Stimulated activated CD8-positive, alpha-beta memory T cell treated with anti-CD3 and anti-CD28 coated beads, Interleukin-4, amount 100 ng/mL, for 4 hours (primary cell): ENCODE results near the gene TMIGD1.

Source experiments
- DNase-seq, 2 donors: peaks; one replicate each; pipeline ENCODE4 v3.0.0-alpha.2; 2020; ENCODE audit warnings: low read depth in 2 of 2, low spot score in 1 of 2

TMIGD1 gene

GRCh38 chr17:30332057-30332542 lies 1.8 kb downstream of the TMIGD1 start:
- DNase-seq: no peak

DNA sequence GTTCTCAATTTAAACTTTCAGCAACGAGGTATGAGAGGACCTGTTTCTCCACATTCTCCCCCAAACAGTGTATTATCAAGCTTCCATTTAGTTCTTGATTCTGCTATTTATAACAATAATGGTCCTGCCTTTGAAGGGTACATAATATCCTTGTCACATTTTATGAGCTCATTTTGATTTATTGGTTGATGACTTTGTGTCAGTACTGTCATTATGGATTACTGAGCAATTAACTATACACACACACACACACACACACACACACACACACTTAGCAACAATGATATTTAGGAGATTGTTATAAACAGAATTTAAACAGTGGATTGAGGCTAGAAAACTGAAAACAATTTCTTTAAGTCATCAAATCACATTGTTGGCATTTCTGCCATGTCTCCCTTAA lies 7.0 kb downstream of the TMIGD1 start:
- DNase-seq: no peak

DNA sequence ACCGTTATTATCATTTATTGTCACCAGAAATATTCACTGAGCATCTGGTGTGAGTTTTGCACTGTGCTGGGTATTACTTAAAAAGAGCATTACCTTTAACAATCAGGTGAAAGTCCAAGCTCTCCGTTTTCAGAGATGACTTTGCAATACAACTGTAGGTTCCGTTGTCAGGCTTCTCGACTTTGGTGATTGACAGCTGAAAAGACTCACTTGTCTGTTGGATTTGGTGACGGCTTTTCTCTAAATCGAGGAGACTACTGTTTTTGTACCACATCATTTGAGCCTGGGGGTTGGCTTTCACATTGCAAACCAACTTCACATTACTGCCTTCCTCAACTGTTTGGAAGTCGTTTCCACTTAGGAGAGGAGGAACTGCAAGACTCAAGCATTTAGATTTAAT lies 9.1 kb downstream of the TMIGD1 start:
- no peak for DNase-seq

GRCh38 chr17:30323895-30324319 lies 9.9 kb downstream of the TMIGD1 start:
- DNase-seq: peak in 1 of 2 donors; percentile 1

DNA sequence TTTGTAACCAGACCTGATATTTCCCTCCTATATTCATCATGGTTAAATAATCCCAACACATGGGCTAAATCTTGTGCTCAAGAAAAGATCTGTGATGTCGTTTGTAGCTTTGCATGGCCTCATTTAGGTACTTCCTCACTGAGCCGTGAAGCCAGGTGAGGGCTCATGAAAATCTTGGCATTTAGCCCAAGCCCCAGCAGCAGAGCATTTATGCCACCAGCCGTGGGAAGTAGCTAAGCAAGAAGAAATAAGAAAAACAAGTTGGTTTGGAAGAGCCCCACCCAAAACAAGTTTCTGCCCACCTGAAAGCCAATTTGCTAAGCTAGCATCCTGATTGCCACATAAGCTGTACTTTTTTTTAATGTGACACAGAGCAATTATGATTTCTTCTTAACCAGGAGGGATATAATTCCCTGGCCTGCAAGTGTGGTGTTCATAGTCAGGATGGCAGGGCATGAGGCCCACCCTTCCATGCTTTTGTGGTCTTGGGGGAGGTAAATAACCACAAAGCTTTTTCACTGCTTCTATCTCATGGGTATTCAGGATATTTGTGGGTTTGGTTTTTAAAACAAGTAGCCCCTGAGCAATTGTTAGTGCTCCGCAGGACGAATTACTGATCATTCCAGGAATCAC lies 10.5 kb downstream of the TMIGD1 start:
- DNase-seq: no peak

DNA sequence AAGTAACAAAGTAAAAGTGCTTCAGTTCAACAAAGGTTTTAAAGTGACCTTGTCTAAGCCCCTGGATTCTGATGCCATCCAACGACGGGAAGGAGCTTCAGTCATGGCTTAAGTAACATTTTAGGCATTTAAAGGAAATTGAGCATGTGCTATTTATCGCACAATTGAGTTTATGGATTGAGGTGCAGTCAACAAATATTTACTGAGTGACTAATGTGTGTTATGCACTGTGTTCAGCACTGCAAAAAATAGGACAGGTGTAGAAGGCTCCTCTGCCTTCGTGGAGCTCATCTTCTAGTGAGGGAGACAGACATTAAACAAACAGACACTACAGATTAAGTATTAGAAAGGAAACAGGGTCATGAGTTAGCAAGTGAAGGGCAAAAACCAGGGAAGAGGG lies 12.5 kb downstream of the TMIGD1 start:
- no peak for DNase-seq

- DNase-seq: no peak
These were observed 15.7 kb downstream of the TMIGD1 start for GRCh38 chr17:30318155-30318554.

DNA sequence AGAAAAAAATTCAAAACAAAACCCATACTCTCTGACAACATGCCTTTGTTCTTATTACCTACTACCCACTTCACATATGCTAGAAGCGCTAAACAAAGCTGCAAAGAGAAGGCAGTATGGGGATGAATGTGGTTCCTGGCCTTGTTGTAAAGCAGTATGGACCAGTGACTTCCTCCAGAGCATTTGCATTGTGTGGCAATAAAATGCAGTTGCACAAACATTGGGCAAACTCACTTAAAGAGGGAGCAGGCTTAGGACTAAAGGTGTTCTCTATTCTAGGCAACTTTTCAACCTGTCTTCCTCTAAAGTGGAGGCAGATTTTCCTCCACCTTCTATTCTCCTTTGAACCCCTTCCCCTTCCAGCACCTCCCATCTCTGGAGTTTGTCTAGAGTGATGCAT lies 17.1 kb downstream of the TMIGD1 start:
- DNase-seq: no peak

GRCh38 chr17:30315106-30315505 lies 18.8 kb downstream of the TMIGD1 start:
- DNase-seq: no peak

DNA sequence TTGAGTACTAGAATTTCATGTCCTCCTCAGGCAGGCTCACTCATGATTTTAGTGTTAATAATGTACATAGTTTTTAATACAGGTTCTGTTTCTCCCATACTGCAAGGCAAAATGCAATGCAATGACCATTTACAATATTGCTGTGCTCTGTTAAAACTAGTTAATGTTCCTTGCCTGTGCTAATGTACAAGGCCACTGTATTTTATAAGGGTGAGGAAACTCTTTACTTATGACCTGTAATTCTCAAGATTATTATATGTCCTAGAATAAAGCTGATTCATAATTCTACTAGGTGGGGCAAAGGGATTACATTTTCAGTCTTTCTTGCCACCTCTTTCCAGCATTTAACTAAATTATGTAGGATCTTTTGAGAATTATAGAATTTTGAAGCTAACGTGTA lies 19.4 kb downstream of the TMIGD1 start:
- no peak for DNase-seq

- DNase-seq: no peak
These were observed 21.6 kb downstream of the TMIGD1 start for GRCh38 chr17:30312226-30312625.

- DNase-seq: no peak
These were observed 23.3 kb downstream of the TMIGD1 start for GRCh38 chr17:30310562-30310961.

- no peak for DNase-seq
These were observed 24.3 kb downstream of the TMIGD1 start for GRCh38 chr17:30309591-30309990.

GRCh38 chr17:30308406-30308805 lies 25.5 kb downstream of the TMIGD1 start:
- DNase-seq: no peak

DNA sequence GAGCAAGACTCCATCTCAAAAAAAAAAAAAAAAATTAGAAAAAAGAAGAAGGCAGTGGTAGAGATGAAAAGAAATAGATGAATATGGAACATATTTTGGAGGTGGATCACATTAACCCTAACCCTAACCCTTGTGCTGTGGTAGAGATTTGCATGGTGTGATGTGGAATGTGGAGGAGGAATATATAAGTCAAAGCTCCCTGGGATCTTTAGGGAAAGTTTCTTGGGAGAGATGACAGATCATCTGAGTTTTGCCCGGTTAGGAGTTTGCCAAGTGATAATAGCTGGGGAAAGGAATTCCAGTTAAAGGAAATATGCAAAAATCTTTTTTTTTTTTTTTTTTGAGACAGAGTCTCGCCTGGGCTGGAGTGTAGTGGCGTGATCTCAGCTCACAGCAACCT lies 29.1 kb downstream of the TMIGD1 start:
- no peak for DNase-seq

DNA sequence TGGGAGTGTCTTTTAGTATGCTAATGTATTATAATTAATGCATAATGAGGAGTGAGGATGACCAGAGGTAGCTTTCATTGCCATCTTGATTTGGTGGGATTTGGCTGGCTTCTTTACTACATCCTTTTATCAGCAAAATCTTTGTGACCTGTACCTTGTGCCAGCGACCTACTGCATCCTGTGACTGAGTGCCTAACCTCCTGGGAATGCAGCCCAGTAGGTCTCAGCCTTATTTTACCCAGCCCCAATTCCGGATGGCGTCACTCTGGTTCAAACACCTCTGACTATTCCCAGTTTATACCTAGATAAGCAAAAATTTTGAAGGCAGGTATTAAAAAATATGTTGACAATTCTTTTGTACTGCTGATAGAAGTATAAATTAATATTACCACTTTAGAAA lies 31.6 kb downstream of the TMIGD1 start:
- DNase-seq: no peak

GRCh38 chr17:30300818-30301217 lies 33.0 kb downstream of the TMIGD1 start:
- DNase-seq: no peak

DNA sequence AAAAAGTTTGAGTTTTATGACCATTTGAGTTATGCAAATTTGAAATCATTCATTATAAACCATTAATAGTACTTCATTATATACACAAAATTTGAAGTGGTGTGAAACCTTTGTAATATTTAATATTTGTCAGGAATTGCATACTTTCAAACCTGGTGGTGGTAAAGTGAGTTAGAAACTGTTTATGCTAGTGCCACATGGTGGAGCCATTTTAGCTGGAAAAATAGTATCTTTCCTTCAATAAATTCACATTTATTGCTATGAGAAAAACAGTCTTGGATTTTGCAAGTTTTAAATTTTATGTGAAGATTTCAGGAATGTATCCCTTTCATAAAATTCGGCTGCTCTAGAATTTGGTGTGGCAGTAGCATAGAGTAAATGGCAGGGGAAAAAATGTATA lies 34.9 kb downstream of the TMIGD1 start:
- DNase-seq: no peak

DNA sequence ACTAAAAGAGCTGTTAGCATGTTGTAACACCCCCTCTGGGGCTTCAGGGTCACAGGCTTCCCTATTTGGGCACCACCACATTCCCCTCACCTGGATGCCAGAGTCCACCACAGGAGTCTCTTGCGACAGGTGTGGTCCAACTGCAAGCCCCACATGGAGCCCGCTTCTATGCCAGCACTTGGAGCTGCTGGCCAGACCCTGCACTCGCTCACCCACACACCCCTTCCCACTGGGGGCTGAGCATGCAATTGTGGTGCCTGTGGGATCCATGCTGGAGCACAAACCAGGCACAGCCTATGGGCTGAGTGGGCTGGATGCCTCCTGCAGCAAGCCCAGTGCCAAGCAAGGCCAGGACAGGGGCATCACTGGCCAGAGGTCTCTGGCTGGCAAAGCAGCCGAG lies 36.1 kb downstream of the TMIGD1 start:
- no peak for DNase-seq

- DNase-seq: no peak
These were observed 37.3 kb downstream of the TMIGD1 start for GRCh38 chr17:30296499-30297080.

GRCh38 chr17:30292286-30292858 lies 41.5 kb downstream of the TMIGD1 start:
- no peak for DNase-seq

GRCh38 chr17:30291543-30292285 lies 42.1 kb downstream of the TMIGD1 start, which contains the start of gene BLMH:
Gene BLMH (minus strand): TSS chr17:30291944. CDS start chr17:30291819, 125 bp downstream.
- DNase-seq: peak; percentile 65 to 76
